Measurements from ENCODE around the gene RAB30.
"Not testable (repeated sequence)": the region's sequence is repeated elsewhere in the genome, so short reads cannot be mapped to it uniquely, and the experiment has no call there.

Gene RAB30

DNA sequence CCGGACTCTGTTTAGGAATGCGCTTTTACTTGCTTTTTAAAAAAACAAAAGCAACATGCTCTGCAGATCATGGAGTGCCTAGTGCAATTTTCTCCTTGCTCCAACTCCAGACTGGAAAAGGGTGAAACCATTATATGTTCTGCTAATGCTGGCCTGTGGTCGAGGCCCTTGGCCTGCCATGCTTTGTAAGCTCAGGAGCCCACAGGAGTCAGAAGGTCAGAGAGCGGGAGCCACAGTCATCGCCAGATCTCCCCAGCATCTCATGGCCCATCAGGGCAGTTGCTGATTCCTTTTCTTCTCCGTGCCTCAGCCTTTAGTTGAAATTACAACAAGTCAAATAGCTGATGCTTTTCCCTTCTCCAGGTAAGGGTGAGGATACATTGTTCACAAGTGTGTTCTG is 89.8 kb downstream of the RAB30 start:
- DNase-seq (ENCODE audit: low read depth in 2 of 2): no peak

DNA sequence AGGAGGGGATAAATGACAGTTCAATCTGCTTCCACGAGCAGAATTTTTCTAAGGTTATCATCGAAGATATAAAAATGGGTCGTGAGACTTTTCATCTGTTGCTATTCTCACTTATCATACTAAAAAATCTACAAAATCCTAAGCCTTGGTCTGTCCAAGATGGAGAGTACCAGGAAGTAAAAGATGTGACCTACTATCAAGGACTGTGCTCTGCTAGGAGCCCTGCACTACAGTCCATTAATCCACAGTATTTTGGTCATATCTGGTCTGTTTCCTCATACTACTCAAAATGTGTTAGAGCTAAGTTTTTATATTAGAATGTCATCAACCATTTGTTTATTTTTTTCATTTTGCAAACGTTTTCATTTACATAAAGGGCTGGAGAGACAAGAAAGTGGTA is 90.8 kb downstream of the RAB30 start:
- no peak for DNase-seq (ENCODE audit: low read depth in 2 of 2)

DNA sequence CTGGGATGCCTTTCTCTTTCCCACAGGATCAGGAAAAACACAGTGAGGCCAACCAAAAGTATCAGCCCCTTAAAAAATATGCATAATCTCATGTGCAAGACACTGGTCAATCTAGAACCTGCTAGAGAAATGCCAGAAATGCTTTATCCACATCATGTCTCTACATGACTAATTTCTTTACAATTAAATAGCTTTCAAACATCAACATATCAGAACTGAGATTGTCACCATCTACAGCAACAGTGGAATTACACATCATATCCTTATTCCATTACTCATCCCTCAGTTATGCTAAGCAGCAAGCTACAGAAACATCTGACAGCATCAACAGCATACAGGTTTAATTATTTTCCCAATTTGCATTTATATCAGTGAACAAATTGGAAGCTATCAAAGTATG is 91.4 kb downstream of the RAB30 start:
- peak; percentile 63 to 68 for DNase-seq (ENCODE audit: low read depth in 2 of 2)

DNA sequence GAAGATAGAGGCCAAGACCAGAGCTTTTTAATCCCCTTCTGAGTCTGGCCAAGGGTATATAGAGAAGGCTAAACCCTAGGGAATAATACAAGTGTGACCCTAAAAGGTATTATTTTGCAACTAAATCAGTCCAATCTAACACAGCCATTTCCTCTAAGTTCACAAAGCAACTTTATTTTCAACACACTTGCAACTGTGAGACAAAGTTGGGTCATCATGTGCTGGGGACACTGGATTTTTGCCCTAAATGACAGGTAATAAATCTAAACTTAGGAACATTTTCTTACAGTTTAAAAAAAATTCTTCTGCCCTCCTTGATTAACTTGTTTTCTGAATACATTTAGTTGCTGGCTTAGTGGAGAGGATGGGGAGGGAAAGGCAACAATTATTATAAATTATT is 91.9 kb downstream of the RAB30 start:
- no peak for DNase-seq (ENCODE audit: low read depth in 2 of 2)

DNA sequence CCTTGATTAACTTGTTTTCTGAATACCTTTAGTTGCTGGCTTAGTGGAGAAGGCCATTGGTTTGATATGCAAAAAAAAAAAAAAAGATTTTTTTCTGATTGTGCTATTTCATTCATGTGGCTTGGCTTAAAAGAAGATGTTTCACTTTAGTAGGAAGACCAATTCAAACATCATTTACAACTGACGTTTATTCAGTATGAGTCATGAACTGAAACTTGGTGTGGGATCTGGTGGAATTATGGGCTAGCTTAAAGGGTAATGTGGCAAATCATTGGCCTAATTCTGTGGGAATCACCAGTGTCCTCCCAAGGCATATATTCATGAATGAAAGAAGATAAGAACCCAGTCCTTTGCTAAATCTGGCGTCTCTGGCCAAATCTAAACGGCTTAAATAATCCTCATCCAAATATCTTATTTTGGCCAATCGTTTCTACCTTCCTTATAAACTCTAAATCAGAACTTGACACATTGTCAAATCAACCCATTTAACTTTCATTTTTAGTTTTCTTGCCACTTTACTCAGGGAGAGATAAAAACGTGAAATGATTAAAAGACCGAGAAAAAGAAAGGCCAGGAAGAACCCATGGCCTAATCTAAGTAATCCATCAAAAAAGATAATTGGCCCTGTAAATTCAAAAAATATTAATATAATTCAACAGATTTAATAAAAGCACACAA is 93.1 kb downstream of the RAB30 start:
- DNase-seq (ENCODE audit: low read depth in 2 of 2): peak; percentile 45 to 49

DNA sequence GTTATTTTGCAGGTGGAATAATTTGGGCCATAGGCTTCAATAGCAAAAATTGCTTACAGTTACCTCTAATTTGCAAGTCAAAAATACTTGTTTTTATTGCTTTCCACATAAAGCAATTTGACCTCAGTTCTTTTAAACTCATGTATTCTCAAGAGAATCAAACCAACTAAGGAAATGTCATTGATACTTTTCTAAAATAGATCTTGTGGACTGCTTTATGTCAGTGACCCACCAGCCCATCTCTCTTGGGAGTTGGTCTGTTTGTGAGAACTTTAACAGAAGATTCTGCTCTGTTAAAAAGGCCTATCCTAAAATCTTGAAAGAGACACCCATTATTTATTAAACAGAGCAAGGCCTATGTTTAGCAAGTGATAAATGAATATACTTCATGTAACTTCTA is 94.9 kb downstream of the RAB30 start:
- no peak for DNase-seq (ENCODE audit: low read depth in 2 of 2)

DNA sequence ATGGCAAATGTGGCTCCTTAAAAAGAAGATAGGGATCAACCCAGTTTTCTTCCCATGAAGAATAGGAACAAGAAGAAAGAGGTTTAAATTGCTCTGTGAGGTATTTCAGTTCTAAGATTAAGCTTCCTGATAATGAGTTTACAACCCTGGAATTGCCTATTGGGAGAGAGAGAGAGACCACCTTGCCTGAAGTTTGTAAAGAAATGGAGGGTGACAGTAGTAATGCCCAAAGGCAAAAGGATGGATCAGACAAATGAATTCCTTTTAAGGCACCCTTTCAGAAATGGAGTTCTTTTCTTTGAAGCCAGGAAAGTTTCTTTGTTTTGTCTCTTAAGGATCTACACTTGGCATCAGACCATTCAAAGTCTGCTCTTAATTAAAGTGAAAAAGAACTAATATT is 95.8 kb downstream of the RAB30 start:
- DNase-seq (ENCODE audit: low read depth in 2 of 2): no peak

DNA sequence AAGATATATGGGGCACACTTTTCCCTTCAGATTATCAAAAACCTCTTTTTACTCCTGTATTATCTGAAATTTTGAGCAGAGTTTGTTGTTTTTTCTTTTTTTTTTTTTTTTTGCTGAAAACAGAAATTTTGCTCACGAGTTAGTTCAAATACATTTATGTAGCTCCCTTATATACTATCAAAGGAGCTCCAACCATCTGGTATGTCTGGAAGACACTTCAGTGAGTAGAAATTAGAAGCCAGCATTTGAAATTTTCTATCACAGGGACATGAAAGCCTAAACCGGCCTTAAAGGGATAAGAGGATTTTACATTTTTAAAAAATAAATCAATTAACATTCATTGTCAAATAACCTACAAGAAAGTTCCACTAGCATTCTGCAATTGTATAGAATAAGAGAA is 96.8 kb downstream of the RAB30 start:
- DNase-seq (ENCODE audit: low read depth in 2 of 2): no peak

DNA sequence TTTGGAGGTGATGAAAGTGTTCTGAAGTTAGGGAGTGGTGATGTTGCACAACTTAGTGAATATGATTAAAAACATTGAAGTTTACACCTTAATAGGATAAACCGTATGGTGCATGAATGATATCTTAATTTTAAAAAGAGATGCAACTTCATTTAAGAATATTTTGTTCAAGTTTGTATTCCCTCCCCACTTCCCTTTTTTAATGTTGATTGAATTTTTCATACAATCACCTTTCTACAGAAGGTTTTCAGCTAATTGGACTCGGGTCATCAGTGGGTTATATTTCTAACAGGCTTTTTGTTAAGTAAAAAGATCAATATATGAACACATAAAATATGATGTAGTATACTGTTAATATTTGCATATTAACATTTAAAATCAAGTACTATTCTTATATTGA is 97.6 kb downstream of the RAB30 start:
- no peak for DNase-seq (ENCODE audit: low read depth in 2 of 2)

DNA sequence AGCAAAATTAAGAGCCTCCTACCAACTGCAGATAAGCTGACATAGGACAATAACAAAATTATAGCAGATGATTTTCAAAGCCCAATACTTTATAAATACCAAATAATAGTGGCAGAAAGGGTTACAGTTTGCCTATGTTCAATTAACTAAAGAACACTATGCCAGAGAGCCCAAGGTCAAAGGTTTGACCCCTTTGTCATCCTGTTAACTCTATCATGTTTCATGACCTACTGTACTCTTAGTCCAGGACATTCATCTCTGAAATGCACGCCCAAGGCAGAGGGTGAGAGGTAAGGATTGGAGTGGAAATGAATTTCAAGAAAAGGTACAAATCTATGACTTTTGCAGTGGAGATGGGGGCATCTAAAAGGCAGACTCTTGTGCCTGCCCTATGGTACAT is 99.6 kb downstream of the RAB30 start:
- DNase-seq (ENCODE audit: low read depth in 2 of 2): no peak

DNA sequence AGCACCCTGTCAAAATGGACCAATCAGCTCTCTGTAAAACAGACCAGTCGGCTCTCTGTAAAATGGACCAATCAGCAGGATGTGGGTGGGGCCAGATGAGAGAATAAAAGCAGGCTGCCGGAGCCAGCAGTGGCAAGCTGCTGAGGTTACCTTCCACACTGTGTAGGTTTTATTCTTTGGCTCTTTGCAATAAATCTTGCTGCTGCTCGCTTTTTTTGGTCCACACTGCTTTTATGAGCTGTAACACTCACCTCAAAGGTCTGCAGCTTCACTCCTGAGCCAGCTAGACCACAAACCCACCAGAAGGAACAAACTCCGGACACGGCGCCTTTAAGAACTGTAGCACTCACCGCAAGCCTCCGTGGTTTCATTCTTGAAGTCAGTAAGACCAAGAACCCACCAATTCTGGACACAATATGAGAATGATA is 100.2 kb downstream of the RAB30 start:
- DNase-seq (ENCODE audit: low read depth in 2 of 2): not testable (repeated sequence)

DNA sequence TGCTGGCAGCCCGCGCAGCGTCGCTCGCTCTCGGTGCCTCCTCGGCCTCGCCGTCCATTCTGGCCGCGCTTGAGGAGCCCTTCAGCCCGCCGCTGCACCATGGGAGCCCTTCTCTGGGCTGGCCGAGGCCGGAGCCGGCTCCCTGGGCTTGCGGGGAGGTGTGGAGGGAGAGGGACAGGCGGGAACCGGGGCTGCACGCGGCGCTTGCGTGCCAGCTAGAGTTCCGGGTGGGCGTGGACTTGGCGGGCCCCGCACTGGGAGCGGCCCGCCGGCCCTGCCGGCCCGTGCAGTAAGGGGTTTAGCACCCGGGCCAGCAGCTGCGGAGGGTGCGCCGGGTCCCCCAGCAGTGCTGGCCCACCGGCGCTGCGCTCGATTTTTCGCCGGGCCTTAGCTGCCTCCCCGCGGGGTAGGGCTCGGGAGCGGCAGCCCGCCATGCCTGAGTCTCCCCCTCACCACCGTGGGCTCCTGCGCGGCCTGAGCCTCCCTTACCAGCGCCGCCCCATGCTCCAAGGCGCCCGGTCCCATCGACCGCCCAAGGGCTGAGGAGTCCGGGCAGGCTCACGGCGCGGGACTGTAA is 101.1 kb downstream of the RAB30 start:
- not testable (repeated sequence) for DNase-seq (ENCODE audit: low read depth in 2 of 2)

DNA sequence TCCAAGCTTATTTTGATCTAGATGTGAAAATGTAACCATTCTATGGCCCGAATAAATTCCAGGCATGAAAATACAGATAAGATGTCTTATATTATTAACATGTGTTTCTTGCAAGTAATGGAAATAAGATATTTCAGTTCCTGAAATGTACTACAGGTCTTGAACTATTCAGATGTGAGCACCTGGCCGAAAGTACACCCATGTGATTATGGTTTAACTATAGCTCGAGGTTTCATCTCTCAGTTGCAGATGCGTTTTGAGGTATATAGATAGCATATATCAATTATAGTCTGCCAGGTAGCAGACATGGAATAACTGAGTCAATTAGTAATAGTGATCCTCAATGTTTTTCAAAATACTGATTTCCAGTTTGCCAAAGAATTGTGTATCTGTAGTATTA is 101.9 kb downstream of the RAB30 start:
- no peak for DNase-seq (ENCODE audit: low read depth in 2 of 2)

DNA sequence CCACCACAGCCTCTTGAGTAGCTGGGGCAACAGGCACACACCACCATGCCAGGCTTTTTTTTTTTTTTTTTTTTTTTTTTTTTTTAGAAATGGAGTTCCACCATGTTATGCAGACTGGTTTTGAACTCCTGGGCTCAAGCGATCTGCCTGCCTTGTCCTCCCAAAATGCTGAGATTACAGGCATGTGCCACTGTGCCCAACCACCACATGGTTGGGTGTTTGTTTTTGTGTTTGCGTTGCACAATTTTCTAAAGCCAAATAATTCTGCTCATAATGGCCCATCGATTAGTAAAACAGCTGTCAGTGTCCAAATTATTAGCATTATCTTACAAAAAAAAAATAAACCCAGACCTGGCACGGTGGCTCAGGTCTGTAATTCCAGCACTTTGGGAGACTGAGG is 104.3 kb downstream of the RAB30 start:
- no peak for DNase-seq (ENCODE audit: low read depth in 2 of 2)

DNA sequence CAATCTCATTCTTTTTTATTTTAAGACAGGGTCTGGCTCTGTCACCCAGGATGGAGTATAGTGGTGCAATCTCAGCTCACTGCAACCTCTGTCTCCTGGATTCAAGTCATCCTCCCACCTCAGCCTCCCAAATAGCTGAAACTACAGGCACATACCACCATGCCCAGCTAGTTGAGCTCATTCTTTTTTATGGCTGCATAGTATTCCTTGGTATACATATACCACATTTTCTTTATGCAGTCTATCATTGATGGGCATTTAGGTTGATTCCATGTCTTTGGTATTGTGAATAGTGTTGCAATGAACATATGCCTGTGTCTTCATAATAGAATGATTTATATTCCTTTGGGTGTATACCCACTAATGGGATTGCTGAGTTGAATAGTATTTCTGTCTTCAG is 109.7 kb downstream of the RAB30 start:
- DNase-seq (ENCODE audit: low read depth in 2 of 2): not testable (repeated sequence)

DNA sequence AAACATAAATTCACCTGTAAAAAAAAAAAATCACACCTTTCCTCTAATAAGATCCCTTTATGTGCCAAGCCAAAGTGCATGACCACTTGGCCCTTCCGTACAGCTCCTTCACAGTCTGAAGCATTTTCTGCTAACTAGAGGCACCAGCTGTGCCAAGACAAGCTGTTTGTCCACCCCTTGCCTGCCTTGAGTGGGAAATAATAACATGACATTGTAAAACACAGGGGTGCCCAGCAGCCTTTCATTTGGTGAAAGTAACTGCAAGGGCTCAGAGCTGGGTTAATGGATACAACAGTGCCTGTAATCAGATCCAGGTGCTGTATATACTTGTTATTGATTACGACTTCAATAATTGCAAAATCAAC is 110.9 kb downstream of the RAB30 start:
- DNase-seq (ENCODE audit: low read depth in 2 of 2): no peak

DNA sequence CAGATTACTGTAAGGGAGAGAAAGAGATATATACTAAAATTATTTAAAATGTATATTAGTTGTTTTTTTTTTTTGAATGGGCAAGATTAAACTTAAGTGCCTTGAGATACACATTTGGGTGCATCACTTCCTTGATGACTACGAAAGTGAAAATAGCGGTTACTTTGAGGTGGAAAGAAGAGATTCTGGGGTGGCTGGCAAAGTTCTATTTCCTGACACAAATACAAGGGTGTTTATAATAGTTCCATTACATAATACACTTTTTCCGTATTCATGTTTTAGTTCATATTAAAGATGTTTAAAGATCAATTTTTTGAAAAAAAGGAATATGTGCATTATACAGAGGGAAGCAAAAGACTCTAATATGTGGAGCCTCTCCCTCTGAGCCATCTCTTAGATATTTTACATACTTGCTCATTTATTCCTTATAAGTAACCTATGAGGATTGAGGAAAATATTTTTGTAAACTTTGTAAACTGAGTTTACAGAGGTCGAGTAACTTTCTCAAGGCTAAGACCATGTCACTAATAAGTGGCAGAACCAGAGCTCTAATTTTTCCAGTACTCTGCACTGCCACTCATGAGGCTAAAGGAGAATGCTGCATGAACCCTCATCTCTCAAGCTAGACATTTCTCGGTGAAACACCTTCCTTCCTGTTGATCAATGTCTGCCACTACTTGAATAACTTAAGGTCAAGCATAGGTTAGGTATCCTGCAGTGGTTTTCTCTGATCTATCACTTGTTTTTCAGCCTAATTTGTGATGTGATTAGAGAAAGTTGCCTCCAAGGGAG is 111.5 kb downstream of the RAB30 start:
- DNase-seq (ENCODE audit: low read depth in 2 of 2): no peak

DNA sequence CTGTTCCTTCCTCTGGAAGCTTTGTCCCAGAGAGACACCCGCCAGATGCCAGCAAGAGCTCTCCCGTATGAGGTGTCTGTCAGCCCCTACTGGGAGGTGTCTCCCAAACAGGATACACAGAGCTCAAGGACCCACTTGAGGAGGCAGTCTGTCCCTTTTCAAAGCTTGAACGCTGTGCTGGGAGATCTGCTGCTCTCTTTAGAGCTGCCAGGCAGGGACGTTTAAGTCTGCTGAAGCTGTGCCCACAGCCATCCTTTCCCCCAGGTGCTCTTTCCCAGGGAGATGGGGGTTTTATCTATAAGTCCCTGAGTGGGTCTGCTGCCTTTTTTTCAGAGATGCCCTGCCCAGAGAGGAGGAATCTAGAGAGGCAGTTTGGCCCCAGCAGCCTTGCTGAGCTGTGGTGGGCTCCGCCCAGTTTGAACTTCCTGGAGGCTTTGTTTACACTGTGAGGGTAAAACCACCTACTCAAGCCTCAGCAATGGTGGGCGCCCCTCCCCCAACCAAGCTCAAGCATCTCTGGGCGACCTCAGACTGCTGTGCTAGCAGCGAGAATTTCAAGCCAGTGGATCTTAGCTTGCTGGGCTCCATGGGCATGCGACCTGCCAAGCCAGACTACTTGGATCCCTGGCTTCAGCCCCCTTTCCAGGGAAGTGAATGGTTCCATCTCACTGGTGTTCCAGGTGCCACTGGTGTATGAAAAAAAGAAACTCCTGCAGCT is 115.8 kb downstream of the RAB30 start:
- not testable (repeated sequence) for DNase-seq (ENCODE audit: low read depth in 2 of 2)

DNA sequence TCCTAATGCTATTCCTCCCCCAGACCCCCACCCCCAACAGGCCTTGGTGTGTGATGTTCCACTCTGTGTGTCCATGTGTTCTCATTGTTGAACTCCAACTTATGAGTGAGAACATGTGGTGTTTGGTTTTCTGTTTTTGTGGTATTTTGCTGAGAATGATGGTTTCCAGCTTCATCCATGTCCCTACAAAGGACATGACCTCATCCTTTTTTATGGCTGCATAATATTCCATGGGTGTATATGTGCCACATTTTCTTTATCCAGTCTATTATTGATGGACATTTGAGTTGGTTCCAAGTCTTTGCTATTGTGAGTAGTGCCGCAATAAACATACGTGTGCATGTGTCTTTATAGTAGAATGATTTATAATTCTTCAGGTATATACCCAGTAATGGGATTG is 121.2 kb downstream of the RAB30 start:
- not testable (repeated sequence) for DNase-seq (ENCODE audit: low read depth in 2 of 2)

DNA sequence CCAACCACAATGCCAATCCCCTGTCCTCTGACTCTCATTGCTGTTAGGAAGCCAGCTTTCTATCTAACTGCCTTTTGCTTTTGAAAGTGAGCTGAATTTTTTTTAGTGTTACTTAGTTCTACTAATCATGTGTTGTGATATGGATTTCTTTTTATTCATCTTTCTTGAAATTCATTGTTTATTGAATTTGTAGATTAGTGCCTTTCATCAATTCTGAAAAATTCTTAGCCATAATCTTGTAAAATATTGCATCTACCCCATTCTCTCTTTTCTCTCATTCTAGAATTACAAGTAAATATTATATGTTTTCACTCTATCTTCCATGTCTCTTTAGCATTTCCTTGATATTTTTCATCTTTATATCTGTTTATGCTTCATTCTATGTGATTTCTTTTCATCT is 122.3 kb downstream of the RAB30 start:
- DNase-seq (ENCODE audit: low read depth in 2 of 2): no peak

DNA sequence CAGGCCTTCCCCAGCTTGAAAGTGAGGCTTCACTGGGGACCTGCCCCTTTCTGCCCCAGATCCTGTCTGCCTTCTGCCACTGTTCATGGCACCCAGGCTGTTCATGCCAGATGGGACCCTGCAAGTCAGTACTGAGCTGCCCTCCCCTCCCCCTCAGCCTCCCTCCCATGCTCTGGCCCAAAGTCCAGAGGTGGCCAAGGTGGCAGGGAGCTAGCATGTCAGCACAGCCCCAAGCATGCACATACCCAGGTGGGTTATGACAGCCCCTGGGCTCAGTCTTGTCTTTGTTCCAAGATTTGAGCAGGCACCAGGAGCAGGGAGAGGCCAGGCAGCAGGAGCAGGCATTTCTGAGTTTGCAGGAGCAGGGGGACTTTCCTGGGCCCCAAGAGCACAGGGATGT is 126.0 kb downstream of the RAB30 start:
- DNase-seq (ENCODE audit: low read depth in 2 of 2): no peak

DNA sequence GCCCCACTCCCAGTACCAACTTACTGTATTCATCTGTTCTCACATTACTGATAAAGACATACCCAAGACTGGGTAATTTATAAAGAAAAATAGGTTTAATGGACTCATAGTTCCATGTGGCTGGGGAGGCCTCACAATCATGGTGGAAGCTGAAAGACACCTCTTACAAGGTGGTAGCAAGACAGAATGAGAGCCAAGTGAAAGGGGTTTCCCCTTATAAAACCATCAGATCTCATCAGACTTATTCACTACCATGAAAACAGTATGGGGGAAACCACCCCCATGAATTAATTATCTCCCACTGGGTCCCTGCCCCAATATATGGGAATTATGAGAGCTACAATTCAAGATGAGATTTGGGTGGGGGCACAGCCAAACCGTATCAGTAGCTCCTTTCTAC is 126.7 kb downstream of the RAB30 start:
- not testable (repeated sequence) for DNase-seq (ENCODE audit: low read depth in 2 of 2)

DNA sequence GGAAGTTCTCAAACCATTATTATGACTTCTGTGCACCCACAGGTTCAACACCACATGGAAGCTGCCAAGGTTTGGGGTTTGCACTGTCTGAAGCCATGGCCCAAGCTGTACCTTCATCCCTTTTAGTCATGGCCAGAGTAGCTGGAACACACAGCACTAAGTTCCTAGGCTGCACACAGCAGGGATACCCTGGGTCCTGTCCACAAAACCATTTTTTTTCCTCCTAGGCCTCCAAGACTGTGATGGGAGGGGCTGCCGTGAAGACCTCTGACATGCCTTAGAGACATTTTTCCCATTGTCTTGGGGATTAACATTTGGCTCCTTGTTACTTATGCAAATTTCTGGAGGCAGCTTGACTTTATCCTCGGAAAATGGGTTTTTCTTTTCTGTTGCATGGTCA is 127.5 kb downstream of the RAB30 start:
- no peak for DNase-seq (ENCODE audit: low read depth in 2 of 2)

Data from fibroblast of skin of left biceps (primary cell).